H54 (cell line): ENCODE results near the gene CCDC78.

Experiments used
- DNase-seq: peaks from one replicate; pipeline ENCODE4 v3.0.0; 2011; ENCODE audit warnings: low spot score, mixed read lengths; ENCODE audit not compliant: insufficient read length
- FAIRE-seq: peaks from 3 replicates; lab custom pipeline; 2011; peaks lifted over from hg19 to GRCh38; lab: Jason Lieb, UNC
- POLR2A ChIP-seq: IDR thresholded peaks from 2 replicates; pipeline ENCODE4 v1.6.1; 2011; ENCODE audit warnings: low read depth, mild to moderate bottlenecking, low read length

The CCDC78 gene

DNA sequence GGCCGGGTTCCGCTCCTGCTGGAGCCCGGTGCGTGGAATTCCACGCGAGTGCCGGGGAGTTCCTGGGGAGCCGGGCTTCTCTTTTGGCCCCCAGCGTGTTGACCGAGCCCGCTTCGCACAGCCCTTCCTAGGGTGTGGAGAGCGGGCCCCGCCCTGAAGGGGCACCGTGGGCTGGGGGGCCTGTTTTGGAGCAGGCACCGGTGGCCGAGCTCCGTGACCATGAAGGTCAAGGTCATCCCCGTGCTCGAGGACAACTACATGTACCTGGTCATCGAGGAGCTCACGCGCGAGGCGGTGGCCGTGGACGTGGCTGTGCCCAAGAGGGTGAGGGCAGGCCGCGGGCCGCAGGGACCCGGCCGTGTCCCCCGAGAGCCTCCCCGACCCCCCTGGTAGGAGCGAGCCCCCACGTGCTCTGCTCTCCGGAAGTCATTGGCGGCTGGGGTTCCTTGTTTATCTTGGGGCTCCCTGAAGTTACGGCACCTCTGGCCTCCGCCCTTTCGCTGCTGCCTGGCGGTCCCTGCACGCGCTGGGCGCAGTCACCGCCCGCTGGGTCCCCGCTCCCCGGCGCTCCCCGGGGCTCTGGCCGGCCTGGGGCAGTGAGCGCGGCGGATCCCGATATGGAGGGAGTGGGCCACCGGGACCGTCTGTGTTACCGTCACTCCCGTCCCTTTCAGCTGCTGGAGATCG is 1.2 kb upstream of the CCDC78 start:
- no peak for FAIRE-seq
- no peak for DNase-seq
- no peak for TF ChIP-seq POLR2A

GRCh38 chr16:726188-726437 is 130 bp downstream of the CCDC78 start:
- no peak for FAIRE-seq
- no peak for TF ChIP-seq POLR2A
- DNase-seq: no peak

- DNase-seq (no peak), FAIRE-seq (no peak)
- no peak for TF ChIP-seq POLR2A
Observed at GRCh38 chr16:725463-726187, 618 bp downstream of the CCDC78 start.

GRCh38 chr16:725041-725376 is 1.2 kb downstream of the CCDC78 start:
- TF ChIP-seq POLR2A: no peak
- no peak for FAIRE-seq

DNA sequence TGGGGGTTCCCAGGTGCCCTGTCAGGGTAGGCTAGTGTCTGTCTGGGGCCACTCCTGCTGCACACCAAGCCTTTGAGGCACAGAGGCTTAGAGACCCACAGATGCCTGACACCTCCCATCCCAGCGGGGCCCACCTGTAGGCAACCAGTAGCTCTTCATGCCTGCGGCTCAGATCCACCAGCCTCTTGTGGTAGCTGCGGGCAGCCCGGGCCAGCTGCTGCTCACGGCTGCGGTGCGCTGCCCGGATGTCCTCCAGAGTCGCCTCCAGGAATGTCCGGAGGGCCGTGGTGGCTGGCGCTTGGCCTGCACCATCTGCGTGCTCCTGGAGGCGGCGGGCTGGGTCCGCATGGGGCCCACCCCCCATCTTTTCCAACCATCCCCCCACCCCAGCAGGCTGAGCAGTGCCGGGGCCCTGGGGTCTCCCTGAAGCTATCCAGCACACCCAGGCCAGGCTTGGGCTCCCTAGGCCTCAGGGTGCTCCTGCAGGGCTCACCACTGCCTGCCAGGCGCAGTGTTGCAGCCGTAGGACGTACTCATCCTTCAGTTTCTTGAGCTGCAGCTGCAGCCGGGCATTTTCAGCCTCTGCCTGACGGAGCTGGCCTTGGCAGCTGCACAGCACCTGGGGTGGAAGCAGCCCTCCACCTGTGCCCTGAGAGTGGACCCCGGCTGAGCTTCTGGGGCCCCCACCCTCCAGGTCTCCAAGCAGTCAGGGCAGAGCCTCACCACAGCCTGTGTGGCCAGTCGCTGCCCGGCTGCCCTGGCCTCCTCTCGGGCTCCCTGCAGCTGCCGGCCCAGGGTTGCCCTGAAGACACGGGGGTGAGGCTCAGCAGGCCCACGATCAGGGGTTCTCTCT is 1.8 kb downstream of the CCDC78 start:
- FAIRE-seq (no peak), DNase-seq (no peak)
- TF ChIP-seq POLR2A: no peak

More at GRCh38 chr16:725041-725376, 1.2 kb downstream of the CCDC78 start:
- DNase-seq: no peak

DNA sequence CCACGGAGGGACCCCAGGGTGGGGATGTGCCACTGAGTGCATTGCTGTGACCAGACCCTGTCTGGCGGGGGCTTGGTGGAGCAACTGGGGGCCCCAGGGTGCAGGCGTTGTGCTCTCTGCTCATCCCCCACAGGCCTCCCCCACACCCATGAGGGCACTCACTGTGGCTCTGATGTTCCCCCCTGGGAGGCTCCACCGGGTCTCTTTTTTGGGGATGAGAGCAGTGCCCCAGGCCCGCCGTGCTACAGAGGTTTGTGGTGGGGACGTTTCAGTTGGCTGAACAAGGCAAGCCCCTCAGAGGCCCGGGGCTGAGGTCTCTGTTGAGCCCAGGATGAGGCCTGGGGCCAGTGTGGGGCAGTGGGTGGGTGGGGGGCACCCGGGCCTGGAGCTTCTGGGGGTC is 2.5 kb downstream of the CCDC78 start:
- no peak for TF ChIP-seq POLR2A
- FAIRE-seq: no peak
- no peak for DNase-seq

- TF ChIP-seq POLR2A: no peak
- no peak for FAIRE-seq
- no peak for DNase-seq
Observed at GRCh38 chr16:722835-723633, 3.2 kb downstream of the CCDC78 start.

GRCh38 chr16:721765-722540 is 4.3 kb downstream of the CCDC78 start:
- TF ChIP-seq POLR2A: no peak
- DNase-seq (no peak), FAIRE-seq (no peak)

GRCh38 chr16:720990-721764 is 5.1 kb downstream of the CCDC78 start, which contains the start of gene ANTKMT:
Gene ANTKMT (plus strand): TSS chr16:721146. CDS start chr16:721275, 129 bp downstream.
- DNase-seq (peak; percentile 92), FAIRE-seq (no peak)
- peak; percentile 83 for TF ChIP-seq POLR2A

DNA sequence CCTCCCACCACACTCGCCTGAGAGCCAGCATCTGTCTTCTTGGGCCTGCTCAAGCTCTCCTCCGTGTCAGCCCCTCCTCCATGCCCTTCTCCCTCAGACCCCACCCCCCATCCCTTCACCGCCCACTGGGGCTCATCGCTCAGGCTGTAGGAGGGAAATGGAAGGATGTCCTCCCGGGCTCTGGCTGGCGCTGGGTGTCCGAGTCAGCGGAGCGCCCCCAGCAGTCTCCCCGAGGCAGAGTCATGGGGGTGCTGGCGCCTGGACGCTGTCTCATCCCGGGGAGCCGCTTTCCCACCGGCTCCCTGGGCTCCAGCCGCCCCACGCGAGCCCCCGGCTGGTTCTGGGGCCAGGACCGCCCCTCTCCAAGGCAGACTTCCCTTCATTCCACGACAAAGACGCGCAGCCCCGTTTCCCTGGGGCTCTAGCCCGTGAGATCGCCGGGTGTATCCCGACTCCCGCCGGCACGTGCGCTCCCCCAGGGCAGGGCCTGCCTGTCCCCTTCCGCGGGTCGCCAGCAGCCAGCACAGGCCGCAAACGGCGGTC is 5.7 kb downstream of the CCDC78 start:
- FAIRE-seq: no peak
- peak; percentile 89 for DNase-seq
- no peak for TF ChIP-seq POLR2A

- DNase-seq (no peak), FAIRE-seq (no peak)
- no peak for TF ChIP-seq POLR2A
Observed at GRCh38 chr16:719815-720446, 6.3 kb downstream of the CCDC78 start.

DNA sequence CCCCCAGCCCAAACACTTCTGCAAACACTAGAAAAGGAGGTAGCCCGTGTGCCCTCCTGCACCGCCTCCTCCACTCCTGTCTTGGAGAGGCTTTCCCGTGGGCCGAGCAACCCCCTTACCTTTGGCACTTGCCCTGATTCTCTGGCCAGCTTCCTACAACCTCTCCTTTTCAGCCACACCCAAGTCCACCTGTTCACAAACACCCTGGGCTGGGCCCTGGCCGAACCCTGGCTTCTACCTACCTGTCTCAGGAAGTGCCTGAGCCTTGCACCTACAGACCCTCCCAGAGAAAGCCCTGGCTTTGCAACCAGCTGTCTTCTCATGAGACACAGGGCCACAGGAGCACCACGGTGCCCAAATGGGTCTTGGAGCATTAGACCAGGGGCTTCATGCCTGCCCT is 7.3 kb downstream of the CCDC78 start:
- DNase-seq: no peak
- no peak for TF ChIP-seq POLR2A
- FAIRE-seq: no peak
